CD4-positive, alpha-beta T cell (primary cell): ENCODE results near the gene ADAMTSL1. TPM values are rescaled to one million over a fixed set of nuclear protein-coding genes. Genes with fewer than 3 reads are reported as not detected.

ENCODE experiments used
- ATAC-seq: fragments of 200-7000 bp; cut with Tn5 transposase; one replicate; pipeline ENCODE4 v1.10.0; 2022; ENCODE audit warnings: mild to moderate bottlenecking; ENCODE audit not compliant: poor library complexity
- CTCF ChIA-PET: fragments of 350-600 bp; sonication (Branson Sonifier 250); formaldehyde crosslinking; loops from one replicate; lab custom pipeline; 2021; ENCODE audit warnings: antibody characterized with exemption, inconsistent platforms; lab: Charles Lee
- POLR2A ChIA-PET: fragments of 350-600 bp; sonication (Branson Sonifier 250); formaldehyde crosslinking; loops from one replicate; lab custom pipeline; 2021; ENCODE audit warnings: antibody characterized with exemption, inconsistent platforms; lab: Charles Lee
- DNase-seq, 14 experiments: peaks; one replicate each; pipeline ENCODE4 v3.0.0-alpha.2; 2013 to 2020; ENCODE audit warnings: mixed read lengths in 2 of 14
- H3K27ac ChIP-seq, 2 donors: one replicate each; pipeline versions ENCODE4 v1.5.1 to v1.7.0; 2013; ENCODE audit warnings: low read length in 2 of 2, low read depth in 1 of 2, mild to moderate bottlenecking in 1 of 2
- H3K27me3 ChIP-seq, 2 experiments: 1 replicate in 1 of 2; 2 replicates in 1 of 2; pipeline versions ENCODE4 v1.6.1 to v1.7.0; 2013; ENCODE audit warnings: low read length in 2 of 2, control low read depth in 1 of 2, mild to moderate bottlenecking in 1 of 2, moderate library complexity in 1 of 2; ENCODE audit not compliant: insufficient read depth in 2 of 2, control insufficient read depth in 1 of 2
- H3K36me3 ChIP-seq: one replicate; pipeline ENCODE4 v1.6.1; 2013; ENCODE audit warnings: low read length, control low read depth; ENCODE audit not compliant: insufficient read depth
- H3K4me1 ChIP-seq: one replicate; pipeline ENCODE4 v1.6.1; 2013; ENCODE audit warnings: low read length, control low read depth; ENCODE audit not compliant: insufficient read depth
- H3K4me3 ChIP-seq: one replicate; pipeline ENCODE4 v1.5.1; 2013; ENCODE audit warnings: mild to moderate bottlenecking, low read length, moderate library complexity
- H3K9me3 ChIP-seq, 2 experiments: 1 replicate in 1 of 2; 2 replicates in 1 of 2; pipeline versions ENCODE4 v1.6.1 to v1.7.0; 2013; ENCODE audit warnings: low read length in 2 of 2, mild to moderate bottlenecking in 2 of 2, control low read depth in 1 of 2, moderate library complexity in 1 of 2; ENCODE audit not compliant: control insufficient read depth in 1 of 2, insufficient read depth in 1 of 2
- H3K27ac Mint-ChIP-seq: one replicate; pipeline ENCODE4 v1.8.0; 2020; ENCODE audit warnings: mixed read lengths
- H3K27me3 Mint-ChIP-seq: one replicate; pipeline ENCODE4 v1.8.0; 2021; ENCODE audit warnings: mixed read lengths
- H3K36me3 Mint-ChIP-seq: one replicate; pipeline ENCODE4 v1.8.0; 2021; ENCODE audit warnings: low read depth, mixed read lengths
- H3K4me1 Mint-ChIP-seq: one replicate; pipeline ENCODE4 v1.8.0; 2021; ENCODE audit warnings: low read depth, mixed read lengths
- H3K4me3 Mint-ChIP-seq: one replicate; pipeline ENCODE4 v1.8.0; 2020; ENCODE audit warnings: mild to moderate bottlenecking, mixed read lengths
- H3K9me3 Mint-ChIP-seq: one replicate; pipeline ENCODE4 v1.8.0; 2020; ENCODE audit warnings: mixed read lengths
- CTCF ChIP-seq: fragments of 200-600 bp; IDR thresholded peaks from one replicate; pipeline ENCODE4 v1.8.0; 2022; ENCODE audit warnings: antibody characterized with exemption, mild to moderate bottlenecking
- intact Hi-C, 2 experiments: fragments of 100-400 bp; cut with DNase I in 1 of 2; cut with micrococcal nuclease in 1 of 2; formaldehyde crosslinking; loops; one replicate each; pipeline versions ENCODE4 v1.15.1 to v1.9.0; 2023 to 2025; cut with DNase I, micrococcal nuclease
- total RNA-seq, 174 experiments: library from RNA in 2 of 174; stranded (reverse) in 2 of 174; gene quantifications; one replicate each; pipeline ENCODE4 v1.2.3 and lab custom pipeline; 2021 to 2026

Gene ADAMTSL1
- total RNA-seq, 2 experiments from 2014 or later, result not detected

GRCh38 chr9:18456624-18457237, 17.2 kb upstream of the ADAMTSL1 start:
- H3K27ac ChIP-seq, result no peak overlapping the region
- intact Hi-C loops, result no loop called here
- H3K4me1 ChIP-seq, result no peaks in the 10 kb centered on the region
- no peak overlapping the region for H3K4me3 Mint-ChIP-seq
- DNase-seq, result no peak
- H3K9me3 ChIP-seq, result no peaks in the 10 kb centered on the region
- H3K36me3 Mint-ChIP-seq, result no peaks in the 10 kb centered on the region
- ChIA-PET CTCF (no interaction called here), POLR2A (no interaction called here)
- no peak overlapping the region for H3K27ac Mint-ChIP-seq
- H3K9me3 Mint-ChIP-seq, result no peaks in the 10 kb centered on the region
- H3K4me1 Mint-ChIP-seq, result no peaks in the 10 kb centered on the region
- H3K27me3 ChIP-seq, result no peaks in the 10 kb centered on the region
- H3K27me3 Mint-ChIP-seq, result no peaks in the 10 kb centered on the region
- ATAC-seq, result no peak
- TF ChIP-seq CTCF, result no peak
- no peak overlapping the region for H3K4me3 ChIP-seq
- no peaks in the 10 kb centered on the region for H3K36me3 ChIP-seq

- no peak overlapping the region for H3K4me3 Mint-ChIP-seq
- ATAC-seq (no peak), DNase-seq (no peak)
- no peak for TF ChIP-seq CTCF
- Histone ChIP-seq H3K9me3 (no peaks in the 10 kb centered on the region), H3K4me1 (no peaks in the 10 kb centered on the region), H3K27me3 (no peaks in the 10 kb centered on the region), H3K4me3 (no peak overlapping the region), H3K36me3 (no peaks in the 10 kb centered on the region), H3K27ac (no peak overlapping the region)
- POLR2A ChIA-PET, result no interaction called here
- H3K9me3 Mint-ChIP-seq, result no peaks in the 10 kb centered on the region
- intact Hi-C loops, result no loop called here
- H3K36me3 Mint-ChIP-seq, result no peaks in the 10 kb centered on the region
- no peak overlapping the region for H3K27ac Mint-ChIP-seq
- no peaks in the 10 kb centered on the region for H3K4me1 Mint-ChIP-seq
- CTCF ChIA-PET, result no interaction called here
- no peaks in the 10 kb centered on the region for H3K27me3 Mint-ChIP-seq
Measured at GRCh38 chr9:18457510-18457909, 16.4 kb upstream of the ADAMTSL1 start.

- H3K9me3 Mint-ChIP-seq, result no peaks in the 10 kb centered on the region
- no peak overlapping the region for H3K27ac Mint-ChIP-seq
- no peaks in the 10 kb centered on the region for H3K4me1 Mint-ChIP-seq
- no peaks in the 10 kb centered on the region for H3K4me1 ChIP-seq
- ATAC-seq, result no peak
- ChIA-PET CTCF (no interaction called here), POLR2A (no interaction called here)
- H3K4me3 ChIP-seq, result no peak overlapping the region
- TF ChIP-seq CTCF, result no peak
- DNase-seq, result no peak
- H3K27ac ChIP-seq, result no peak overlapping the region
- H3K27me3 ChIP-seq, result no peaks in the 10 kb centered on the region
- no peak overlapping the region for H3K4me3 Mint-ChIP-seq
- H3K36me3 ChIP-seq, result no peaks in the 10 kb centered on the region
- intact Hi-C loops, result no loop called here
- H3K27me3 Mint-ChIP-seq, result peaks cover 4% of the 10 kb centered on the region
- no peaks in the 10 kb centered on the region for H3K9me3 ChIP-seq
- H3K36me3 Mint-ChIP-seq, result no peaks in the 10 kb centered on the region
Measured at GRCh38 chr9:18459962-18460584, 13.9 kb upstream of the ADAMTSL1 start.
